HFF-Myc (cell line): ENCODE results near the gene GLG1.
"Not testable (repeated sequence)": the region's sequence is repeated elsewhere in the genome, so short reads cannot be mapped to it uniquely, and the experiment has no call there.

Experiments
- DNase-seq: peaks from one replicate; pipeline ENCODE4 v3.0.0-alpha.2; 2011; ENCODE audit warnings: low read depth; ENCODE audit errors: extremely low read depth
- H3K4me3 ChIP-seq: replicated peaks from 2 replicates; pipeline ENCODE4 v1.5.1; 2011; ENCODE audit warnings: low read depth, mild to moderate bottlenecking, control low read depth, low read length
- TF ChIP-seq, protein P1 (sequence below): IDR thresholded peaks from 2 replicates; pipeline ENCODE4 v1.5.1; 2012; ENCODE audit warnings: mild to moderate bottlenecking, low read depth, low read length, control low read depth; ENCODE audit errors: missing control alignments

The GLG1 gene

DNA sequence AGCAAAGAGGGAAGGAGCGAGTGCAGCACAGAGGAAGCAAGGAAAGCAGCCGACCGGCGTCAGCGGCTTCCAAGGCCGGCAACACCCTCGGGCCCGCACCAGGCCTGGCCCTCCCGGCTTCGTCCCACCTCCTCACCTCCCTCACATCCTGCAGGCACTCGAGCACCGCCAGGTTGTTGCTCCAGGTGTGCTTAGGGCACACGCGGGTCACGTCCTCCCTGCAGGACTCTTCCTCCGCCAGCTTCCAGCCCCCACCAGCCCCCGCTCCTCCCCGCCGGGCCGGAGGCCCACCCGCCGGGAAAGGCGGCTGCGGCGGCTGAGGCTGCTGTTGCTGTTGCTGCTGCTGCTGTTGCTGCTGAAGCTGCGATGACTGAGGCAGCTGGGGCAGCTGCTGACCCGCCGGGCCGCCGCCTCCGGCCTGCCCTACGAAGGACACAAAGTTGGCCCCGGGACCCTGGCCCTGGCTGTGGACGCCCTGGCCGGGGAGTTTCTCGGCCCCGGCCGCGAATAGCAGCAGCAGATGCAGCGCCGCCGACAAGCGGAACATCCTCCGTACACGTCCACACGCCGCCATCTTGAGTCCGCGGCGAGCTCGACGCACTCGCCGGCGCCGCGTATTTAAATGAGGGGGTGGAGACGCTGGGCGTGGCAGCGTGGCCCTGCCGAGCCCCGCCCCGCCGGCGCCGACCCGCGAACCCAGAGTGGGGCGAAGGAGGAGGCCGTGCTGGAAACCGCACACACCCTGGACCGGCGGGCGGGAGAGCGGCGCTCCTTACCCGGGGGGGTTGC lies at the start of gene GLG1:
Gene GLG1, minus strand, starts transcription at position 594 of the 789 bp plus-strand sequence. Its CDS starts 20 bp downstream, at position 574.
- TF ChIP-seq, protein P1, sequence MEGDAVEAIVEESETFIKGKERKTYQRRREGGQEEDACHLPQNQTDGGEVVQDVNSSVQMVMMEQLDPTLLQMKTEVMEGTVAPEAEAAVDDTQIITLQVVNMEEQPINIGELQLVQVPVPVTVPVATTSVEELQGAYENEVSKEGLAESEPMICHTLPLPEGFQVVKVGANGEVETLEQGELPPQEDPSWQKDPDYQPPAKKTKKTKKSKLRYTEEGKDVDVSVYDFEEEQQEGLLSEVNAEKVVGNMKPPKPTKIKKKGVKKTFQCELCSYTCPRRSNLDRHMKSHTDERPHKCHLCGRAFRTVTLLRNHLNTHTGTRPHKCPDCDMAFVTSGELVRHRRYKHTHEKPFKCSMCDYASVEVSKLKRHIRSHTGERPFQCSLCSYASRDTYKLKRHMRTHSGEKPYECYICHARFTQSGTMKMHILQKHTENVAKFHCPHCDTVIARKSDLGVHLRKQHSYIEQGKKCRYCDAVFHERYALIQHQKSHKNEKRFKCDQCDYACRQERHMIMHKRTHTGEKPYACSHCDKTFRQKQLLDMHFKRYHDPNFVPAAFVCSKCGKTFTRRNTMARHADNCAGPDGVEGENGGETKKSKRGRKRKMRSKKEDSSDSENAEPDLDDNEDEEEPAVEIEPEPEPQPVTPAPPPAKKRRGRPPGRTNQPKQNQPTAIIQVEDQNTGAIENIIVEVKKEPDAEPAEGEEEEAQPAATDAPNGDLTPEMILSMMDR, result no peak
- no peak for DNase-seq
- peak within 1 kb of the TSS; percentile 90 for H3K4me3 ChIP-seq

DNA sequence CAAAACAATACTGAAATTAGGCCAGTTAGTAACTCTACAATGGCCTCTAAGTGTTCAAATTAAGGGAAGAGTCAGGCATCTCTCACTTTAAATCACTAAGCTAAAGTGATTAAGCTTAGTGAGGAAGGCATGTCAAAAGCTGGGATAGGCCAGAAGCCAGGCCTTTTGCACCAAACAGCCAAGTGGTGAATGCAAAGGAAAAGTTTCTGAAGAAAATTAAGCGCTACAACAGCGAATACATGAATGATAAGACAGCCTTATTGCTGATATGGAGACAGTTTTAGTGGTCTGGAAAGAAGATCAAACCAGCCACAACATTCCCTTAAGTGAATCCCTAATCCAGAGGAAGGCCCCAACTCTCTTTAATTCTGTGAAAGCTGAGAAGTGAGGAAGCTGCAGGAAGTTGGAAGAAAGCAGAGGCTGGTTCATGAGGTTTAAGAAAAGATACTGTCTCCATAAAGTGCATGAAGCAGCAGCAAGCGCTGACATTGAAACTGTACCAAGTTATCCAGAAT lies 47.7 kb upstream of the GLG1 start:
- TF ChIP-seq, protein P1, result no peak
- H3K4me3 ChIP-seq, result no peak overlapping the region
- DNase-seq, result no peak

DNA sequence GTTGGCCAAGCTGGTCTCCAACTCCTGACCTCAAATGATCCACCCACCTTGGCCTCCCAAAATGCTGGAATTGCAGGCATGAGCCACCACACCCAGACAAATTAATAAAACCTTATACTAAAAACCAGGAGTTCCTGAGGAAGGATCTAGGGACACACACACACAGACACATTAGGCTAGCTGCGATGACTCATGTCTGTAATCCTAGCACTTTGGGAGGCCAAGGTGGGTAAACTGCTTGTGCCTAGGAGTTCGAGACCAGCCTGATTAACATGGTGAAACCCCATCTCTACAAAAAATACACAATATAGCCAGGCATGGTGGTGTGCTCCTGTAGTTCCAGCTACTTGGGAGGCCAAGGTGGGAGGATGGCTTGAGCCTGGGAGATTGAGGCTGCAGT lies 46.0 kb upstream of the GLG1 start:
- H3K4me3 ChIP-seq, result not testable (repeated sequence)
- DNase-seq, result peak; percentile 10

DNA sequence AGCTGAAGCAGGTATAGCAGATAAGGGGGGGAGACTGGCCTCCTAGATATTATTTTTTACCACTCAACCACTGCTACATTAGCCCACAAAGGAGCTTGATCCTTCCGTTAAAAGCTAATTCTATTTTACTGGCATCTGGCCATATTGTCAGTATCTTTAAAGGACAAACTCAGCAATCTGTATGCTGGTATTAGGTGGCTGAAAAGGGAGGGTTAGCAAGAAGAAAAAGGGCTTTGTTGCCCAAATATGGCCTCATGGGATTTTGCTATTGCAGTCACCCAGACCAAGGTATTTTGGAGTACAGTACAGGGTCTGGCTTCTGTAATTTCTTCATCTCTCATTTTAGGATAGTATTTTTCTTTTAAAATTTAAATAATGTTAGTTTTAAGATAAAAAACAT lies 45.3 kb upstream of the GLG1 start:
- TF ChIP-seq, protein P1, result no peak
- H3K4me3 ChIP-seq, result no peak overlapping the region
- no peak for DNase-seq

DNA sequence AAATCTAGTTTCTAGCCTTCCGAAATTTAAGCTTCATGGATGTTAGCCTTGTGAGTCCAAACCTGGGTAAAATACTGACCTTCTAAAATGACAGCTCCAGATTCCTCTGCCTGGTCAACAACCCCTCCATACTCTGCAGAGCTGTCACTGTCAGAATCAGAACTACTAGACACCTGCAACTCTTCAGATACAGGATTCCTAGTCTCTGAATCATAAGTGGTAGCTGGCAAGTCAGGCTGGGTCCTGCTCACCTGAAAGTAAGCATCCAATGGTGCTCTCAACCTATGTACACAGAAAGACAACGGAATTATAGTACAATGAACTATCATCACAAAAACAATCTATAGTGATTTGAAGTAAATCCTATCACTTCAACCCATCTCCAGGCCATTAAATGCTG lies 44.9 kb upstream of the GLG1 start:
- TF ChIP-seq, protein P1, result no peak
- no peak for DNase-seq

DNA sequence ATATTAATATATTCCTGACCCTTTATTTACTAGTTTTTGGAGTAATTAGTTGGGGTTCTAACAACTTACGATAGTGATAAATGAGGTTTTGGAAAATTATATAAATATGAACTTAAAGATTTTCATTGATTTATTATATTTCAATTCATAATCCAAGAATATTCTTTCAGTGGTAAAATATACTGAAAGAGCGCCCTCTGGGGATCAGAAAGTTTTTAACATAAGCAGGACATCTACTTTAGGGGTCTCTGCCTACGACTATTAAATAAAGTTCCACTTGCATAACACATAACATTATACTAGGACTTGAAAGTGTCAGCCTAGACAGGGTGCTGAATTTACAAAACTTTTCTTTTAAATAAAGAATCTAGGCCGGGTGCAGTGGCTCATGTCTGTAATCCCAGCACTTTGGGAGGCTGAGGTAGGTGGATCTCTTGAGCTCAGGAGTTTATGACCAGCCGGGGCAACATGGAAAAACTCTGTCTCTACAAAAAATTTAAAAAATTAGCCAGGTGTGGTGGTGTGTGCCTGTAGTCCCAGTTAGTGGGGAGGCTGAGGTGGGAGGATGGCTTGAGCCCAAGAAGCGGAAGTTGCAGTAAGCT lies 44.2 kb upstream of the GLG1 start:
- DNase-seq, result no peak
- no peak overlapping the region for H3K4me3 ChIP-seq
- TF ChIP-seq, protein P1, result peak; percentile 41

More for the DNA sequence above, 44.9 kb upstream of the GLG1 start:
- no peak overlapping the region for H3K4me3 ChIP-seq

DNA sequence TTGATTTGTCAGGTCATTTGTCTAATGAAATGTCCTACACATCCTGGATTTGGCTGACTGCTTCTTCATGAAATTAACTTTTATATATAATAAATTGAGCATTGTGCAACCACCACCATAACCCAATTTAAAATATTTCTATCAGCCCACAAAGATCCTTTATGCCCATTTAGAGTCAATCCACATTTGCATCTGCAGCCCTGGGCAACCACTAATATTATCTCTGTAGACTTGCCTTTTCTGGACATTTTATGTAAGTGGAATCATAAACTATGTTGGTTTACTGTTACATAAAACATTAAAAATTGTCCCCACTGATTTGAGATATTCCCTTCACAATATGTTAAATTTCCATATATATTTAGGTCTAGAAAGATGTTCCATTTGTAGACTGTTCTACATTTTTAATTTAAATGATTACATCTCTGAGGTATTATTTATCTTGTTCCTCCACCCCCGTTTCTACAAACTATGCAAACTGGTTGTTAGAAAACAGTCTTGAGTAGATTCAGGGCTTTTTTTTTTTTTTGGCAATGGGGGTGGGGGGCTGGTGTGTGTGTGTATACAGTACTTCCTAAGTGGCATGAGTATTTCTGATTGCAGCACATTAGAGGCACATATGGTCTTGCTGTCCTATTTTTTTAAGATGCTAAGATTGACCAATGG lies 43.1 kb upstream of the GLG1 start:
- TF ChIP-seq, protein P1, result no peak
- DNase-seq, result no peak
- no peak overlapping the region for H3K4me3 ChIP-seq
